SH-SY5Y (cell line): ENCODE data around the gene TCF25.

ENCODE experiments used
- GATA2 ChIP-seq: IDR thresholded peaks from 2 replicates; pipeline ENCODE4 v1.6.1; 2011; ENCODE audit warnings: mild to moderate bottlenecking, low read depth, low read length
- GATA3 ChIP-seq: IDR thresholded peaks from 2 replicates; pipeline ENCODE4 v1.6.1; 2011; ENCODE audit warnings: low read depth, mild to moderate bottlenecking, low read length, moderate library complexity

DNA sequence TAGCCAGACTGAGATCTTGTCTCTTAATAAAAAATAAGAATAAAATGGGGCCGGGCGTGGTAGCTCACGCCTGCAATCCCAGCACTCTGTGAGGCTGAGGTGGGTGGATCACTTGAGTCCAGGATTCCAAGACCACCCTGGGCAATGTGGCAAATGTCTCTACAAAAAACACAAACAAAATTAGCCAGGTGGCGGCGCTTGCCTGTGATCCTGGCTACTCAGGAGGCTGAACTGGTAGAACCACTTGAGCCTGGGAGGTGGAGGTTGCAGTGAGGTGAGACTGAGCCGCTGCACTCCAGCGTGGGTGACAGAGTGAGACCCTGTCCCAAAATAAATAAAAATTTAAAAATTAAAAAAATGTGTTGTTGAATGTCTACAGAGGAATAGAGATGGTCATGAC is 72.3 kb downstream of the TCF25 start:
- no peak for TF ChIP-seq GATA3
- TF ChIP-seq GATA2: no peak
